HEK293 (cell line): Measurements from ENCODE around the gene RPL27.
A peak's percentile ranks its signal among the peaks of the same experiment; 100 is the strongest.

Source experiments
- CTCF ChIA-PET: fragments of 350-600 bp; formaldehyde crosslinking; extraction: SDS; loops from one replicate; lab custom pipeline; 2021; ENCODE audit warnings: antibody characterized with exemption; lab: Yijun Ruan, JAX
- POLR2A ChIA-PET: fragments of 300-600 bp; formaldehyde crosslinking; extraction: SDS; loops from one replicate; lab custom pipeline; 2020; ENCODE audit warnings: antibody characterized with exemption, inconsistent platforms; lab: Yijun Ruan, JAX
- H3K27ac ChIP-seq: fragments of 200-500 bp; sonication (Bioruptor generic); 2 replicates; pipeline ENCODE4 v1.5.1; 2014; ENCODE audit warnings: low read depth, low read length, control low read depth, inconsistent platforms; ENCODE audit errors: extremely low read depth
- H3K36me3 ChIP-seq, 2 experiments: fragments of 200-500 bp in 1 of 2; sonication (Bioruptor generic) in 1 of 2; 1 replicate in 1 of 2; 2 replicates in 1 of 2; pipeline ENCODE4 v1.5.1; 2014 to 2017; ENCODE audit warnings: inconsistent platforms in 2 of 2, low read length in 2 of 2; ENCODE audit not compliant: control insufficient read depth in 2 of 2, insufficient read depth in 1 of 2
- H3K4me1 ChIP-seq: fragments of 200-500 bp; sonication (Bioruptor generic); 2 replicates; pipeline ENCODE4 v1.5.1; 2014; ENCODE audit warnings: mild to moderate bottlenecking, low read length, inconsistent platforms; ENCODE audit not compliant: control insufficient read depth, insufficient read depth
- H3K4me3 ChIP-seq: 2 replicates; pipeline ENCODE4 v1.5.1; 2011; ENCODE audit warnings: low read depth, mild to moderate bottlenecking, control low read depth, low read length, moderate library complexity
- H3K9me3 ChIP-seq: fragments of 200-500 bp; sonication (Bioruptor generic); 2 replicates; pipeline ENCODE4 v1.5.1; 2014; ENCODE audit warnings: low read depth, low read length, inconsistent platforms; ENCODE audit not compliant: control insufficient read depth, insufficient read depth
- ATF2 ChIP-seq: fragments of 450-650 bp; formaldehyde crosslinking; IDR thresholded peaks from 2 replicates; pipeline ENCODE4 v1.5.1; 2016; ENCODE audit warnings: missing biosample characterization, missing genetic modification characterization, low read depth
- GLI2 ChIP-seq: fragments of 450-650 bp; formaldehyde crosslinking; IDR thresholded peaks from 2 replicates; pipeline ENCODE4; 2017; ENCODE audit warnings: missing biosample characterization, missing genetic modification characterization, low read depth, borderline replicate concordance
- HOXC10 ChIP-seq: sonication (generic); formaldehyde crosslinking; IDR thresholded peaks from 2 replicates; pipeline ENCODE4 v1.8.1; 2023; ENCODE audit warnings: mild to moderate bottlenecking, missing genetic modification reagents
- SP7 ChIP-seq: fragments of 450-650 bp; formaldehyde crosslinking; IDR thresholded peaks from 2 replicates; pipeline ENCODE4 v1.5.1; 2016; ENCODE audit warnings: missing biosample characterization, missing genetic modification characterization
- TCF7L2 ChIP-seq: IDR thresholded peaks from 2 replicates; pipeline ENCODE4 v1.6.1; 2011; ENCODE audit warnings: low read depth, mild to moderate bottlenecking, inconsistent platforms, low read length, moderate library complexity, borderline replicate concordance
- ZFP41 ChIP-seq: fragments of 450-650 bp; formaldehyde crosslinking; IDR thresholded peaks from 2 replicates; pipeline ENCODE4 v1.5.1; 2016; ENCODE audit warnings: missing biosample characterization, missing genetic modification characterization, borderline replicate concordance
- ZNF157 ChIP-seq: fragments of 450-650 bp; formaldehyde crosslinking; IDR thresholded peaks from 2 replicates; pipeline ENCODE4 v1.5.1; 2016; ENCODE audit warnings: missing biosample characterization, missing genetic modification characterization
- ZNF2 ChIP-seq: fragments of 450-650 bp; formaldehyde crosslinking; IDR thresholded peaks from 2 replicates; pipeline ENCODE4 v1.5.1; 2016; ENCODE audit warnings: missing biosample characterization, missing genetic modification characterization
- ZNF24 ChIP-seq: fragments of 450-650 bp; formaldehyde crosslinking; IDR thresholded peaks from 2 replicates; pipeline ENCODE4 v1.5.1; 2016; ENCODE audit warnings: missing biosample characterization, missing genetic modification characterization
- ZNF248 ChIP-seq: fragments of 450-650 bp; formaldehyde crosslinking; IDR thresholded peaks from 2 replicates; pipeline ENCODE4 v1.5.1; 2017; ENCODE audit warnings: missing biosample characterization, missing genetic modification characterization
- ZNF324 ChIP-seq: fragments of 450-650 bp; formaldehyde crosslinking; IDR thresholded peaks from 2 replicates; pipeline ENCODE4 v1.5.1; 2016; ENCODE audit warnings: missing biosample characterization, missing genetic modification characterization
- ZNF335 ChIP-seq: fragments of 450-650 bp; formaldehyde crosslinking; conservative IDR thresholded peaks from 2 replicates; pipeline ENCODE4 v1.5.1; 2016; ENCODE audit warnings: missing biosample characterization, missing genetic modification characterization
- ZNF354C ChIP-seq: fragments of 450-650 bp; formaldehyde crosslinking; IDR thresholded peaks from 2 replicates; pipeline ENCODE4 v1.5.1; 2016; ENCODE audit warnings: missing biosample characterization, missing genetic modification characterization, low read depth, borderline replicate concordance
- ZNF416 ChIP-seq: fragments of 450-650 bp; formaldehyde crosslinking; IDR thresholded peaks from 2 replicates; pipeline ENCODE4 v1.5.1; 2016; ENCODE audit warnings: missing biosample characterization, missing genetic modification characterization
- ZNF501 ChIP-seq: fragments of 450-650 bp; formaldehyde crosslinking; IDR thresholded peaks from 2 replicates; pipeline ENCODE4 v1.5.1; 2016; ENCODE audit warnings: missing biosample characterization, missing genetic modification characterization
- ZNF548 ChIP-seq: fragments of 450-650 bp; formaldehyde crosslinking; IDR thresholded peaks from 2 replicates; pipeline ENCODE4 v1.5.1; 2016; ENCODE audit warnings: missing biosample characterization, missing genetic modification characterization
- ZNF555 ChIP-seq: fragments of 450-650 bp; formaldehyde crosslinking; conservative IDR thresholded peaks from 2 replicates; pipeline ENCODE4 v1.5.1; 2017; ENCODE audit warnings: missing biosample characterization, mild to moderate bottlenecking, missing genetic modification characterization, inconsistent platforms
- ZNF560 ChIP-seq: fragments of 450-650 bp; formaldehyde crosslinking; IDR thresholded peaks from 2 replicates; pipeline ENCODE4 v1.5.1; 2017; ENCODE audit warnings: missing biosample characterization, missing genetic modification characterization, borderline replicate concordance
- ZNF623 ChIP-seq: fragments of 450-650 bp; formaldehyde crosslinking; IDR thresholded peaks from 2 replicates; pipeline ENCODE4 v1.5.1; 2016; ENCODE audit warnings: missing biosample characterization, missing genetic modification characterization
- ZNF624 ChIP-seq: fragments of 450-650 bp; formaldehyde crosslinking; IDR thresholded peaks from 2 replicates; pipeline ENCODE4 v1.5.1; 2017; ENCODE audit warnings: missing biosample characterization, missing genetic modification characterization
- ZNF660 ChIP-seq: fragments of 450-650 bp; IDR thresholded peaks from 2 replicates; pipeline ENCODE4 v1.5.1; 2018; ENCODE audit warnings: missing biosample characterization, mild to moderate bottlenecking, missing genetic modification characterization
- ZNF76 ChIP-seq: fragments of 450-650 bp; formaldehyde crosslinking; IDR thresholded peaks from 2 replicates; pipeline ENCODE4; 2016; ENCODE audit warnings: low read depth, missing biosample characterization, missing genetic modification characterization, borderline replicate concordance
- ZNF768 ChIP-seq: fragments of 450-650 bp; formaldehyde crosslinking; IDR thresholded peaks from 2 replicates; pipeline ENCODE4 v1.5.1; 2018; ENCODE audit warnings: missing biosample characterization, mild to moderate bottlenecking, missing genetic modification characterization
- ZSCAN16 ChIP-seq: fragments of 450-650 bp; formaldehyde crosslinking; IDR thresholded peaks from 2 replicates; pipeline ENCODE4 v1.5.1; 2016; ENCODE audit warnings: missing biosample characterization, missing genetic modification characterization
- TF ChIP-seq, protein P1 (sequence below): fragments of 450-650 bp; formaldehyde crosslinking; IDR thresholded peaks from 2 replicates; pipeline ENCODE4 v1.5.1; 2016; ENCODE audit warnings: missing biosample characterization, missing genetic modification characterization
- TF ChIP-seq, protein P2 (sequence below): fragments of 450-650 bp; formaldehyde crosslinking; conservative IDR thresholded peaks from 2 replicates; pipeline ENCODE4 v1.5.1; 2016; ENCODE audit warnings: low read depth, missing biosample characterization, missing genetic modification characterization

RPL27 gene

DNA sequence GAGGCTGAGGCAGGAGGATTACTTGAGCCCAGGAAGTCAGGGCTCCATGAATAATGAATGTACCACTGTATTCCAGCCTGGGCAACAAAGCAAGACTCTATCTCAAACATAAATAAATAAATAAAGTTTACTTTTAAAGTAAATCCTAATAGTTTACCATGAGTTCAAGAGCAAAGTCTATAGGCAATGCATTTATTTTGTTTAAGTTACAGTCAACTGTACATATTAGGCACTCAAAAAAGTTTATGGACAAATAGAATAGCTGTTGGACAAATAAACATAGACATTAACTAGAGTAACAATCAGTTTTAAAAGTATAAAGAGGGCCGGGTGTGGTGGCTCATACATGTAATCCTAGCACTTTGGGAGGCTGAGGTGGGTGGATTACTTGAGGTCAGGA, 30.3 kb upstream of the RPL27 start:
- Histone ChIP-seq H3K36me3 (peaks cover 2% of the 10 kb centered on the region in 2 experiments; a peak in 2 of 3 replicates), H3K4me1 (no peaks in the 10 kb centered on the region), H3K4me3 (no peak overlapping the region), H3K27ac (no peak overlapping the region), H3K9me3 (no peaks in the 10 kb centered on the region)
- ChIA-PET CTCF (interaction anchor here (0.6 kb wide), 2 partner anchors 30 to 148 kb away, joined by 4 to 5 read pairs; partner anchors contain the start of gene RPL27), POLR2A (interaction anchor here (0.6 kb wide), 1 partner anchor 12 kb away, joined by 5 read pairs; no protein-coding TSS in a partner anchor)
- TF ChIP-seq, protein P1, sequence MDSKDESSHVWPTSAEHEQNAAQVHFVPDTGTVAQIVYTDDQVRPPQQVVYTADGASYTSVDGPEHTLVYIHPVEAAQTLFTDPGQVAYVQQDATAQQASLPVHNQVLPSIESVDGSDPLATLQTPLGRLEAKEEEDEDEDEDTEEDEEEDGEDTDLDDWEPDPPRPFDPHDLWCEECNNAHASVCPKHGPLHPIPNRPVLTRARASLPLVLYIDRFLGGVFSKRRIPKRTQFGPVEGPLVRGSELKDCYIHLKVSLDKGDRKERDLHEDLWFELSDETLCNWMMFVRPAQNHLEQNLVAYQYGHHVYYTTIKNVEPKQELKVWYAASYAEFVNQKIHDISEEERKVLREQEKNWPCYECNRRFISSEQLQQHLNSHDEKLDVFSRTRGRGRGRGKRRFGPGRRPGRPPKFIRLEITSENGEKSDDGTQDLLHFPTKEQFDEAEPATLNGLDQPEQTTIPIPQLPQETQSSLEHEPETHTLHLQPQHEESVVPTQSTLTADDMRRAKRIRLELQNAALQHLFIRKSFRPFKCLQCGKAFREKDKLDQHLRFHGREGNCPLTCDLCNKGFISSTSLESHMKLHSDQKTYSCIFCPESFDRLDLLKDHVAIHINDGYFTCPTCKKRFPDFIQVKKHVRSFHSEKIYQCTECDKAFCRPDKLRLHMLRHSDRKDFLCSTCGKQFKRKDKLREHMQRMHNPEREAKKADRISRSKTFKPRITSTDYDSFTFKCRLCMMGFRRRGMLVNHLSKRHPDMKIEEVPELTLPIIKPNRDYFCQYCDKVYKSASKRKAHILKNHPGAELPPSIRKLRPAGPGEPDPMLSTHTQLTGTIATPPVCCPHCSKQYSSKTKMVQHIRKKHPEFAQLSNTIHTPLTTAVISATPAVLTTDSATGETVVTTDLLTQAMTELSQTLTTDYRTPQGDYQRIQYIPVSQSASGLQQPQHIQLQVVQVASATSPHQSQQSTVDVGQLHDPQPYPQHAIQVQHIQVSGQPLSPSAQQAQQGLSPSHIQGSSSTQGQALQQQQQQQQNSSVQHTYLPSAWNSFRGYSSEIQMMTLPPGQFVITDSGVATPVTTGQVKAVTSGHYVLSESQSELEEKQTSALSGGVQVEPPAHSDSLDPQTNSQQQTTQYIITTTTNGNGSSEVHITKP: no peak
- no peak for TF ChIP-seq HOXC10
- TF ChIP-seq ZNF2 (tag by site-specific recombination): no peak
- no peak for TF ChIP-seq ZNF555 (tag by site-specific recombination)
- TF ChIP-seq ZNF324 (tag by site-specific recombination): no peak
- TF ChIP-seq ZFP41 (tag by site-specific recombination): no peak
- no peak for TF ChIP-seq ZNF157 (tag by site-specific recombination)

- CTCF ChIA-PET: interaction anchor here (0.6 to 1.0 kb wide), 5 partner anchors 13 to 368 kb away, joined by 3 to 18 read pairs (median 4); partner anchors contain the start of gene RPL27
- Histone ChIP-seq H3K36me3 (no peaks in the 10 kb centered on the region; a peak in 1 of 3 replicates), H3K4me3 (no peak overlapping the region), H3K9me3 (no peaks in the 10 kb centered on the region), H3K27ac (0 out of 2 replicates have a peak overlapping the region, but pooled peaks have one; percentile 8), H3K4me1 (no peaks in the 10 kb centered on the region)
- POLR2A ChIA-PET: interaction anchor here (0.6 to 1.7 kb wide), 4 partner anchors 29 to 440 kb away, joined by 3 to 17 read pairs (median 4); partner anchors contain the start of gene RPL27
- no peak for TF ChIP-seq ZNF624 (tag by site-specific recombination)
- peak; percentile 54 for TF ChIP-seq ATF2 (tag by site-specific recombination)
- TF ChIP-seq ZNF560 (tag by site-specific recombination): no peak
- 0 out of 2 replicates have a peak, but pooled peaks have one; percentile 36 for TF ChIP-seq ZNF768 (tag by site-specific recombination)
- no peak for TF ChIP-seq ZNF354C (tag by site-specific recombination)
- peak; percentile 63 for TF ChIP-seq ZNF24 (tag by site-specific recombination)
- TF ChIP-seq ZNF416 (tag by site-specific recombination): no peak
- TF ChIP-seq ZNF623 (tag by site-specific recombination): no peak
- no peak for TF ChIP-seq ZSCAN16
- 0 out of 2 replicates have a peak, but pooled peaks have one; percentile 35 for TF ChIP-seq ZNF76 (tag by site-specific recombination)
- TF ChIP-seq ZNF660 (tag by site-specific recombination): peak; percentile 65; the same call in 1 of the 2 replicates
- TF ChIP-seq, protein P2, sequence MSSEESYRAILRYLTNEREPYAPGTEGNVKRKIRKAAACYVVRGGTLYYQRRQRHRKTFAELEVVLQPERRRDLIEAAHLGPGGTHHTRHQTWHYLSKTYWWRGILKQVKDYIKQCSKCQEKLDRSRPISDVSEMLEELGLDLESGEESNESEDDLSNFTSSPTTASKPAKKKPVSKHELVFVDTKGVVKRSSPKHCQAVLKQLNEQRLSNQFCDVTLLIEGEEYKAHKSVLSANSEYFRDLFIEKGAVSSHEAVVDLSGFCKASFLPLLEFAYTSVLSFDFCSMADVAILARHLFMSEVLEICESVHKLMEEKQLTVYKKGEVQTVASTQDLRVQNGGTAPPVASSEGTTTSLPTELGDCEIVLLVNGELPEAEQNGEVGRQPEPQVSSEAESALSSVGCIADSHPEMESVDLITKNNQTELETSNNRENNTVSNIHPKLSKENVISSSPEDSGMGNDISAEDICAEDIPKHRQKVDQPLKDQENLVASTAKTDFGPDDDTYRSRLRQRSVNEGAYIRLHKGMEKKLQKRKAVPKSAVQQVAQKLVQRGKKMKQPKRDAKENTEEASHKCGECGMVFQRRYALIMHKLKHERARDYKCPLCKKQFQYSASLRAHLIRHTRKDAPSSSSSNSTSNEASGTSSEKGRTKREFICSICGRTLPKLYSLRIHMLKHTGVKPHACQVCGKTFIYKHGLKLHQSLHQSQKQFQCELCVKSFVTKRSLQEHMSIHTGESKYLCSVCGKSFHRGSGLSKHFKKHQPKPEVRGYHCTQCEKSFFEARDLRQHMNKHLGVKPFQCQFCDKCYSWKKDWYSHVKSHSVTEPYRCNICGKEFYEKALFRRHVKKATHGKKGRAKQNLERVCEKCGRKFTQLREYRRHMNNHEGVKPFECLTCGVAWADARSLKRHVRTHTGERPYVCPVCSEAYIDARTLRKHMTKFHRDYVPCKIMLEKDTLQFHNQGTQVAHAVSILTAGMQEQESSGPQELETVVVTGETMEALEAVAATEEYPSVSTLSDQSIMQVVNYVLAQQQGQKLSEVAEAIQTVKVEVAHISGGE (tag by site-specific recombination): no peak
- no peak for TF ChIP-seq TCF7L2
- TF ChIP-seq ZNF548 (tag by site-specific recombination): no peak
- TF ChIP-seq ZNF501 (tag by site-specific recombination): no peak
- TF ChIP-seq ZNF248 (tag by site-specific recombination): no peak
- peak; percentile 72 for TF ChIP-seq SP7
- TF ChIP-seq ZNF335 (tag by site-specific recombination): peak; percentile 54
- TF ChIP-seq GLI2 (tag by site-specific recombination): no peak
Observed at GRCh38 chr17:42969001-42969581, 29.1 kb upstream of the RPL27 start.
